HUES64 (cell line): ENCODE results near the gene POLR1A.

ENCODE experiments used
- H3K27ac ChIP-seq: 2 replicates; pipeline ENCODE4 v1.7.0; 2013; ENCODE audit warnings: low read depth, low read length, inconsistent platforms
- H3K27me3 ChIP-seq: 2 replicates; pipeline ENCODE4 v1.6.1; 2013; ENCODE audit warnings: mild to moderate bottlenecking, low read length; ENCODE audit not compliant: insufficient read depth
- H3K36me3 ChIP-seq: 2 replicates; pipeline ENCODE4 v1.6.1; 2013; ENCODE audit warnings: mild to moderate bottlenecking, low read length; ENCODE audit not compliant: insufficient read depth
- H3K4me1 ChIP-seq: 2 replicates; pipeline ENCODE4 v1.6.1; 2013; ENCODE audit warnings: mild to moderate bottlenecking, low read length, moderate library complexity; ENCODE audit not compliant: insufficient read depth
- H3K4me3 ChIP-seq: 2 replicates; pipeline ENCODE4 v1.5.1; 2013; ENCODE audit warnings: mild to moderate bottlenecking, low read length, moderate library complexity
- H3K9ac ChIP-seq: 2 replicates; pipeline ENCODE4 v1.6.1; 2013; ENCODE audit warnings: mild to moderate bottlenecking, low read depth, low read length
- H3K9me3 ChIP-seq: 2 replicates; pipeline ENCODE4 v1.6.1; 2013; ENCODE audit warnings: low read depth, low read length; ENCODE audit not compliant: insufficient read depth
- whole genome bisulfite sequencing: fragments of 150-250, 120-280 bp; methylation state at CpG from one replicate; pipeline ENCODE4 v1.1.7; 2013; ENCODE audit warnings: missing lambda C conversion rate; 5-methylcytosine and 5-hydroxymethylcytosine counted together

POLR1A gene

GRCh38 chr2:86035883-86036668 lies 69.6 kb downstream of the POLR1A start:
- H3K27ac ChIP-seq, result 0 out of 2 replicates have a peak overlapping the region, but pooled peaks have one; percentile 13
- H3K9ac ChIP-seq, result no peak overlapping the region
- H3K36me3 ChIP-seq, result peaks cover 99% of the 10 kb centered on the region

GRCh38 chr2:86035376-86035882 lies 70.3 kb downstream of the POLR1A start:
- H3K27me3 ChIP-seq, result no peaks in the 10 kb centered on the region

More at GRCh38 chr2:86035883-86036668, 69.6 kb downstream of the POLR1A start:
- no peak overlapping the region for H3K4me3 ChIP-seq
- 74% methylated on average over 10 of the region's 10 CpGs for WGBS
- no peaks in the 10 kb centered on the region for H3K27me3 ChIP-seq
- H3K9me3 ChIP-seq, result no peaks in the 10 kb centered on the region
- H3K4me1 ChIP-seq, result peaks cover 2% of the 10 kb centered on the region; the same call in 1 of the 2 replicates

GRCh38 chr2:86033751-86034692 lies 71.7 kb downstream of the POLR1A start:
- H3K4me3 ChIP-seq, result no peak overlapping the region
- peaks cover 2% of the 10 kb centered on the region; the same call in 1 of the 2 replicates for H3K4me1 ChIP-seq
- H3K27me3 ChIP-seq, result no peaks in the 10 kb centered on the region
- H3K9me3 ChIP-seq, result no peaks in the 10 kb centered on the region
- no peak overlapping the region for H3K27ac ChIP-seq
- no peak overlapping the region for H3K9ac ChIP-seq
- WGBS, result 96% methylated on average over 20 of the region's 20 CpGs
- H3K36me3 ChIP-seq, result peaks cover 99% of the 10 kb centered on the region

More at GRCh38 chr2:86035376-86035882, 70.3 kb downstream of the POLR1A start:
- H3K4me1 ChIP-seq, result peaks cover 2% of the 10 kb centered on the region; the same call in 1 of the 2 replicates
- H3K9me3 ChIP-seq, result no peaks in the 10 kb centered on the region
- no peak overlapping the region for H3K4me3 ChIP-seq
- H3K9ac ChIP-seq, result no peak overlapping the region
- H3K27ac ChIP-seq, result no peak overlapping the region
- peaks cover 99% of the 10 kb centered on the region for H3K36me3 ChIP-seq
- WGBS, result 94% methylated on average over 7 of the region's 7 CpGs

- peaks cover 99% of the 10 kb centered on the region for H3K36me3 ChIP-seq
- no peak overlapping the region for H3K4me3 ChIP-seq
- peaks cover 2% of the 10 kb centered on the region; the same call in 1 of the 2 replicates for H3K4me1 ChIP-seq
- H3K27ac ChIP-seq, result no peak overlapping the region
- no peaks in the 10 kb centered on the region for H3K27me3 ChIP-seq
- no peak overlapping the region for H3K9ac ChIP-seq
- WGBS, result 94% methylated on average over 11 of the region's 11 CpGs
- no peaks in the 10 kb centered on the region for H3K9me3 ChIP-seq
Measured at GRCh38 chr2:86032861-86033595, 72.7 kb downstream of the POLR1A start.

- peaks cover 1% of the 10 kb centered on the region; the same call in 1 of the 2 replicates for H3K4me1 ChIP-seq
- H3K4me3 ChIP-seq, result no peak overlapping the region
- H3K27me3 ChIP-seq, result no peaks in the 10 kb centered on the region
- H3K36me3 ChIP-seq, result peaks cover 99% of the 10 kb centered on the region
- H3K9ac ChIP-seq, result no peak overlapping the region
- H3K9me3 ChIP-seq, result no peaks in the 10 kb centered on the region
- no peak overlapping the region for H3K27ac ChIP-seq
- WGBS, result 98% methylated on average over 4 of the region's 4 CpGs
Measured at GRCh38 chr2:86031606-86032005, 74.1 kb downstream of the POLR1A start.

- H3K36me3 ChIP-seq, result peaks cover 99% of the 10 kb centered on the region
- WGBS, result 96% methylated on average over 14 of the region's 14 CpGs
Measured at GRCh38 chr2:86031151-86031550, 74.5 kb downstream of the POLR1A start.

GRCh38 chr2:86029873-86030272 lies 75.8 kb downstream of the POLR1A start:
- Histone ChIP-seq H3K4me1 (no peaks in the 10 kb centered on the region), H3K27ac (no peak overlapping the region), H3K36me3 (peaks cover 99% of the 10 kb centered on the region), H3K9ac (no peak overlapping the region), H3K4me3 (no peak overlapping the region), H3K9me3 (no peaks in the 10 kb centered on the region), H3K27me3 (no peaks in the 10 kb centered on the region)
- 94% methylated on average over 14 of the region's 14 CpGs for WGBS

More at GRCh38 chr2:86031151-86031550, 74.5 kb downstream of the POLR1A start:
- Histone ChIP-seq H3K4me3 (no peak overlapping the region), H3K27ac (no peak overlapping the region), H3K4me1 (no peaks in the 10 kb centered on the region), H3K9ac (no peak overlapping the region), H3K9me3 (no peaks in the 10 kb centered on the region), H3K27me3 (no peaks in the 10 kb centered on the region)

- H3K27me3 ChIP-seq, result no peaks in the 10 kb centered on the region
- no peaks in the 10 kb centered on the region for H3K4me1 ChIP-seq
- H3K27ac ChIP-seq, result no peak overlapping the region
- 97% methylated on average over 13 of the region's 13 CpGs for WGBS
- no peaks in the 10 kb centered on the region for H3K9me3 ChIP-seq
- no peak overlapping the region for H3K4me3 ChIP-seq
- peaks cover 96% of the 10 kb centered on the region for H3K36me3 ChIP-seq
- H3K9ac ChIP-seq, result no peak overlapping the region
Measured at GRCh38 chr2:86028766-86029381, 76.8 kb downstream of the POLR1A start.

- Histone ChIP-seq H3K9ac (no peak overlapping the region), H3K4me3 (no peak overlapping the region), H3K4me1 (no peaks in the 10 kb centered on the region), H3K9me3 (no peaks in the 10 kb centered on the region), H3K27ac (no peak overlapping the region), H3K36me3 (peaks cover 89% of the 10 kb centered on the region), H3K27me3 (no peaks in the 10 kb centered on the region)
- WGBS, result 95% methylated on average over 33 of the region's 33 CpGs
Measured at GRCh38 chr2:86027922-86028765, 77.5 kb downstream of the POLR1A start.
